ENCODE results near the gene NKAP. TPM values are rescaled to one million over a fixed set of nuclear protein-coding genes. Genes with fewer than 3 reads are reported as not detected.

NKAP gene
- total and polyA plus RNA-seq, 2 of the 13 experiments (the other 11 are each of a cell fraction or from before 2014, with no cell fraction given), result 3.6 to 6.1 TPM

GRCh38 chrX:119935215-119935874 lies 8.2 kb downstream of the NKAP start (continued):
- TF ChIP-seq ZBTB40 (IDR thresholded peaks at IDR 0.05), result no peak
- no peak for TF ChIP-seq ZBTB40 (CRISPR knock-in tag; IDR thresholded peaks at IDR 0.05)
- 0 out of 2 replicates have a peak, but pooled peaks have one; percentile 19 for TF ChIP-seq DRAP1 (CRISPR knock-in tag; IDR thresholded peaks at IDR 0.05)
- no peak for TF ChIP-seq ATF7 (IDR thresholded peaks at IDR 0.05)
- no peak for TF ChIP-seq ATF7 (CRISPR knock-in tag; IDR thresholded peaks at IDR 0.05)
- peak; percentile 67 for TF ChIP-seq CEBPG (CRISPR knock-in tag; IDR thresholded peaks at IDR 0.05)
- peak; percentile 46 for TF ChIP-seq RBFOX2 (IDR thresholded peaks at IDR 0.05; ENCODE audit: low read depth, low read length)
- TF ChIP-seq ZNF841 (CRISPR knock-in tag; IDR thresholded peaks at IDR 0.05; ENCODE audit: borderline replicate concordance), result no peak
- TF ChIP-seq POLR2G (IDR thresholded peaks at IDR 0.05; ENCODE audit: low read depth, low read length), result peak; percentile 67
- TF ChIP-seq FOXO1 (CRISPR knock-in tag; IDR thresholded peaks at IDR 0.05), result no peak
- TF ChIP-seq ZNF407 (CRISPR knock-in tag; IDR thresholded peaks at IDR 0.05; ENCODE audit: not compliant biosample characterization), result no peak
- no peak for TF ChIP-seq CCAR2 (optimal IDR thresholded peaks at IDR 0.05; ENCODE audit: low read depth, low read length)

Data from HepG2 (cell line).